A549 treated with Hydrocortisone at 1 μM for 4 hours (cell line): ENCODE measurements around the gene SFN. TPM values are rescaled to one million over a fixed set of nuclear protein-coding genes. Genes with fewer than 3 reads are reported as not detected.

Experiments used
- total RNA-seq: library from RNA; stranded (reverse); fragments of 200-300 nt; extraction: Qiagen RNA extraction; gene quantifications from 5 replicates; pipeline ENCODE4 v1.2.3, GENCODE V29; 2022

The SFN gene
- 509 to 664 TPM (median 575 TPM) in 5 replicates for total RNA-seq

GRCh38 chr1:26862781-26863684 lies at the start of gene SFN:
Gene SFN (plus strand): TSS chr1:26863149. CDS start chr1:26863213, 64 bp downstream.

DNA sequence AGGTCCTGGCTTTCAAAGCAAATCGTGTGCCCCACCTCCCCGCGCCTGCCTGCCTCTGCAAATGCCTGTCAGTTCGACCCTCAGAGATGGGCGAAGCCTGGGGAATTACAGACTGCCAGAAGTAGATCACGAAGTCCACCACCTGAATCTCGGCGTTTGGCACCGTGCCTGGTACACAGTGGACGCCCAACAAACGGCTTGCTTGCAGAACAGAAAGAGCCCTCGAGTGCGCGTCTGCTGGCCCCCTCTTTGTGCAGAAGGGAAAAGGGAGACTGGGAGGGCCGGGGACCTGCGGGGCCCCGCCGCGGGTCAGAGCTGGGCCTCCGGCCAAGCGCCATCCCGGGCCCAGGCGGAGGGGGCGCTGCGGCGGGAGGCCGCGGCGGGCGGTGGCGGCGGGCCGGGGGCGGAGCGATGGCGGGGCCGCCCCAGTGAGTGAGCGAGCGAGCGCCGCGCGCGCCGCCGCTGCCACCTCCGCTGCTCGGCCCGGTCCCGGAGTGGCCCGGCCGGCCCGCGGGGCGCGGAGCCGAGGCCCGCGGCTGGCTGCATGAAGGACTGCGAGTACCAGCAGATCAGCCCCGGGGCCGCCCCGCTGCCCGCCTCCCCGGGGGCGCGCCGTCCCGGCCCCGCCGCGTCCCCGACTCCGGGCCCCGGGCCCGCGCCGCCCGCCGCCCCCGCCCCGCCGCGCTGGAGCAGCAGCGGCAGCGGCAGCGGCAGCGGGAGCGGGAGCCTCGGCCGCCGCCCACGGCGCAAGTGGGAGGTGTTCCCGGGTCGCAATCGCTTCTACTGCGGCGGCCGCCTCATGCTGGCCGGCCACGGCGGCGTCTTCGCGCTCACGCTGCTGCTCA lies 36.5 kb upstream of the SFN start, which contains the start of gene ZDHHC18:
Gene ZDHHC18 (plus strand): TSS at position 428 of the 845 bp plus-strand sequence. CDS start 117 bp downstream, at position 545.

GRCh38 chr1:26889551-26890466 lies 26.9 kb downstream of the SFN start, which contains the start of gene GPN2:
Gene GPN2 (minus strand): TSS chr1:26890283. CDS start chr1:26890096, 187 bp downstream.

DNA sequence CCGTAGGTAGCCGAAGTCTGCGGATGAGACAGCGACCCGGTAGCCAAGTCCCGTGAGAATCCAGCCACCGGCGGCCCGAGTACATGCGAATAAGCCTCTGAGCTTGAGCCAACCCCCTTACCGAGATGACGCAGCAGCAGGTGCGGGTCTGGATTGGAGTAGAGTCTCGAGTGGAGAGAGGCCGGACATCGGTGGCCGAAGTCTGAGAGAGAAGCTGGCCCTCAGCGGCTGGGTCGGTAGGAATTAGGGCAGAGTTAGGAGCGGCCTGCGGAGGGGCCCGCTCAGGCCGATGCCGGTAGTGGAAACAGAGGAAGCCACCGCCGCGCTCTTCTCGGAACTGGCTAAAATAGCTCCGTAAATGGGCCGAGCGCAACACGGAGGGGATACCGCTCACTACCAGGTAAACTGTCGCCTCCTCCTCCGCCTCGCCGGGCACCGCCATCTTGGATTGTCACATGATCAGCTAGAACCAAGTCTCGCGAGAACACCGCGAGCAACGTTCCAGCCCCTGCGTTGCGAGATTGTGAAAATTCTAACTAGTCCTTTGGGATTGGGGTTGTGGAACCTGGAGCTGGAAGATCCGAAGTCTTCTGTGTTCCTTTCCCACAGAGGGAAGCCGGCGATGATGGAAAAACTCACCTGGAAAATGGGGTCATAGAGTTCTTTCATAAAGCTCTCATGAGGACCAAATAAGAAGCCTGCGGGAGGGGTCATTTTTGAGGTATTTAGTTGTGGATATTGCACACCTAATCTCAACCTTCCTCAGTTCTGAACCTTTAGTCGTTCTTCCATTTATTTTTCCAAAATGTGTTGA lies 37.3 kb downstream of the SFN start, which contains the start of gene GPATCH3:
Gene GPATCH3 (minus strand): TSS at position 467 of the 814 bp plus-strand sequence. CDS start 25 bp downstream, at position 442.

Other genes with a start within 250 kb of the SFN start
- 34.7 to 47.6 TPM (median 36.9 TPM) in 5 replicates for gene ARID1A, start 167.1 kb upstream of the SFN start, total RNA-seq
- 5.5 to 6.9 TPM (median 6.3 TPM) in 5 replicates for gene PIGV, start 75.2 kb upstream of the SFN start, total RNA-seq
- 40.4 to 44.5 TPM (median 41.3 TPM) in 5 replicates for gene ZDHHC18, start 36.5 kb upstream of the SFN start, total RNA-seq
- gene GPN2, start 27.1 kb downstream of the SFN start, total RNA-seq: 18.8 to 32.6 TPM (median 28.4 TPM) in 5 replicates
- gene GPATCH3, start 37.3 kb downstream of the SFN start, total RNA-seq: 9.4 to 11.4 TPM (median 10.7 TPM) in 5 replicates
- 0.09 to 0.14 TPM in 2 of 5 replicates, not detected in the others for gene NR0B2, start 50.8 kb downstream of the SFN start, total RNA-seq
- gene NUDC, start 58.6 kb downstream of the SFN start, total RNA-seq: 121 to 147 TPM (median 128 TPM) in 5 replicates
- gene KDF1, start 97.3 kb downstream of the SFN start, total RNA-seq: 0.20 to 0.35 TPM (median 0.26 TPM) in 5 replicates
- 200 to 287 TPM (median 278 TPM) in 5 replicates for gene TRNP1, start 130.5 kb downstream of the SFN start, total RNA-seq
- gene TENT5B, start 149.7 kb downstream of the SFN start, total RNA-seq: 1.3 to 1.9 TPM (median 1.5 TPM) in 5 replicates